ENCODE data around the gene TSNAX.

DNA sequence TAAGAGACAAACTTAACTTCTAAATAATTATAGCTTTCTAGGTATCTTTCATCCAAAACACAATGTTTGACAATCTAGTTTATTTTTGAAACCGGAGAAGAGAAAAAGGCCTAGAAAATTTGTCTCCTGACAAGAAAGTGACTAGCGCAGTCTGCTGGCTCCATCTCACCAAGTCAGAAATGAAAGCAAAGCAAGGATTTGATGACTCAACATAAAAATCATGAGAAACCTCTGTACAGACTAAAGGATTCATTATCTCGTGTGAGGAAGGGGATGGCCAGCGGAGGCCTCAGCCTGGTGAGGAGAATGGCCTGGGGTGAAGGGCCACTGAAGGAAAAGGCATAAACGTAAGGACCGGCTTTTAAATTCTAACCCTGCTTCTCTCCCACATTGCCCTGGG, 20.0 kb upstream of the TSNAX start:
- TF ChIP-seq, protein P1, sequence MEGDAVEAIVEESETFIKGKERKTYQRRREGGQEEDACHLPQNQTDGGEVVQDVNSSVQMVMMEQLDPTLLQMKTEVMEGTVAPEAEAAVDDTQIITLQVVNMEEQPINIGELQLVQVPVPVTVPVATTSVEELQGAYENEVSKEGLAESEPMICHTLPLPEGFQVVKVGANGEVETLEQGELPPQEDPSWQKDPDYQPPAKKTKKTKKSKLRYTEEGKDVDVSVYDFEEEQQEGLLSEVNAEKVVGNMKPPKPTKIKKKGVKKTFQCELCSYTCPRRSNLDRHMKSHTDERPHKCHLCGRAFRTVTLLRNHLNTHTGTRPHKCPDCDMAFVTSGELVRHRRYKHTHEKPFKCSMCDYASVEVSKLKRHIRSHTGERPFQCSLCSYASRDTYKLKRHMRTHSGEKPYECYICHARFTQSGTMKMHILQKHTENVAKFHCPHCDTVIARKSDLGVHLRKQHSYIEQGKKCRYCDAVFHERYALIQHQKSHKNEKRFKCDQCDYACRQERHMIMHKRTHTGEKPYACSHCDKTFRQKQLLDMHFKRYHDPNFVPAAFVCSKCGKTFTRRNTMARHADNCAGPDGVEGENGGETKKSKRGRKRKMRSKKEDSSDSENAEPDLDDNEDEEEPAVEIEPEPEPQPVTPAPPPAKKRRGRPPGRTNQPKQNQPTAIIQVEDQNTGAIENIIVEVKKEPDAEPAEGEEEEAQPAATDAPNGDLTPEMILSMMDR (IDR thresholded peaks at IDR 0.05; ENCODE audit: control extremely low read depth in 1 of 3, insufficient read depth in 1 of 3, low read depth in 1 of 3, low read length in 3 of 3): no peak
- no peak for TF ChIP-seq EP300 (IDR thresholded peaks at IDR 0.05; ENCODE audit: borderline replicate concordance in 1 of 2, low read depth in 2 of 2, low read length in 2 of 2)
- TF ChIP-seq TAF1 (IDR thresholded peaks at IDR 0.05; ENCODE audit: low read depth, low read length): no peak
- TF ChIP-seq CREB1 (IDR thresholded peaks at IDR 0.05): no peak
- no peak for TF ChIP-seq TAF7 (optimal IDR thresholded peaks at IDR 0.05; ENCODE audit: borderline replicate concordance, low read depth, low read length)
